OCI-LY1 (cell line): Measurements from ENCODE around the gene HTRA3.

Source experiments
- H2AFZ ChIP-seq: fragments of 200-600 bp; sonication (generic), shearing (Covaris generic); 2 replicates; pipeline ENCODE4 v1.6.0; 2014; ENCODE audit warnings: antibody characterized with exemption, mild to moderate bottlenecking, low read length
- H3F3A ChIP-seq: fragments of 200-600 bp; sonication (generic), shearing (Covaris generic); 2 replicates; pipeline ENCODE4 v1.6.0; 2014; ENCODE audit warnings: mild to moderate bottlenecking, antibody characterized with exemption, low read length, moderate library complexity; ENCODE audit not compliant: insufficient read depth
- H3K27ac ChIP-seq: fragments of 200-600 bp; sonication (generic); 2 replicates; pipeline ENCODE4 v1.5.1; 2014; ENCODE audit warnings: low read length, mixed run types, mild to moderate bottlenecking, low read depth; ENCODE audit not compliant: poor library complexity, severe bottlenecking
- H3K27me3 ChIP-seq: fragments of 200-600 bp; sonication (generic); 2 replicates; pipeline ENCODE4 v1.6.0; 2014; ENCODE audit warnings: antibody characterized with exemption, mild to moderate bottlenecking, low read length, moderate library complexity; ENCODE audit not compliant: insufficient read depth
- H3K36me3 ChIP-seq: fragments of 200-600 bp; sonication (generic); 2 replicates; pipeline ENCODE4 v1.6.1; 2014; ENCODE audit warnings: mild to moderate bottlenecking, antibody characterized with exemption, low read length, moderate library complexity, mixed read lengths; ENCODE audit not compliant: insufficient read depth
- H3K4me1 ChIP-seq: fragments of 200-600 bp; sonication (generic); 2 replicates; pipeline ENCODE4 v1.5.1; 2014; ENCODE audit warnings: mild to moderate bottlenecking, low read length, moderate library complexity; ENCODE audit not compliant: insufficient read depth, severe bottlenecking
- H3K4me2 ChIP-seq: fragments of 200-600 bp; sonication (generic), shearing (Covaris generic); 2 replicates; pipeline ENCODE4 v1.6.1; 2014; ENCODE audit warnings: low read length
- H3K4me3 ChIP-seq: fragments of 200-600 bp; sonication (generic); 2 replicates; pipeline ENCODE4 v1.5.1; 2014; ENCODE audit warnings: low read length, low read depth, mild to moderate bottlenecking, mixed read lengths; ENCODE audit not compliant: poor library complexity, severe bottlenecking
- H3K79me2 ChIP-seq: fragments of 200-600 bp; shearing (Covaris generic); 2 replicates; pipeline ENCODE4 v1.6.1; 2016; ENCODE audit warnings: mixed run types, low read length, mixed read lengths; ENCODE audit not compliant: insufficient read depth
- H3K9ac ChIP-seq: fragments of 200-600 bp; sonication (generic), shearing (Covaris generic); 2 replicates; pipeline ENCODE4 v1.6.1; 2014; ENCODE audit warnings: mild to moderate bottlenecking, low read length, mixed read lengths
- H3K9me2 ChIP-seq: fragments of 200-600 bp; sonication (generic), shearing (Covaris generic); 2 replicates; pipeline ENCODE4 v1.6.1; 2014; ENCODE audit warnings: low read depth, mild to moderate bottlenecking, low read length, mixed read lengths
- H3K9me3 ChIP-seq: fragments of 200-600 bp; shearing (Covaris generic); 2 replicates; pipeline ENCODE4 v1.6.1; 2014; ENCODE audit warnings: low read length, mixed read lengths
- H4K20me1 ChIP-seq: fragments of 200-600 bp; sonication (generic), shearing (Covaris generic); 2 replicates; pipeline ENCODE4 v1.6.0; 2016; ENCODE audit warnings: mild to moderate bottlenecking, low read length; ENCODE audit not compliant: insufficient read depth
- EZH2 ChIP-seq: fragments of 200-600 bp; sonication (generic), shearing (Covaris generic); IDR thresholded peaks from 2 replicates; pipeline ENCODE4 v1.8.0; 2017; ENCODE audit warnings: borderline replicate concordance, mixed run types, mild to moderate bottlenecking, antibody characterized with exemption, low read length, moderate library complexity, mixed read lengths
- TF ChIP-seq, protein P1 (sequence below): fragments of 200-600 bp; sonication (generic), shearing (Covaris generic); IDR thresholded peaks from 2 replicates; pipeline ENCODE4 v1.5.1; 2017; ENCODE audit warnings: mild to moderate bottlenecking, antibody characterized with exemption, low read length, moderate library complexity, mixed read lengths

Gene HTRA3

DNA sequence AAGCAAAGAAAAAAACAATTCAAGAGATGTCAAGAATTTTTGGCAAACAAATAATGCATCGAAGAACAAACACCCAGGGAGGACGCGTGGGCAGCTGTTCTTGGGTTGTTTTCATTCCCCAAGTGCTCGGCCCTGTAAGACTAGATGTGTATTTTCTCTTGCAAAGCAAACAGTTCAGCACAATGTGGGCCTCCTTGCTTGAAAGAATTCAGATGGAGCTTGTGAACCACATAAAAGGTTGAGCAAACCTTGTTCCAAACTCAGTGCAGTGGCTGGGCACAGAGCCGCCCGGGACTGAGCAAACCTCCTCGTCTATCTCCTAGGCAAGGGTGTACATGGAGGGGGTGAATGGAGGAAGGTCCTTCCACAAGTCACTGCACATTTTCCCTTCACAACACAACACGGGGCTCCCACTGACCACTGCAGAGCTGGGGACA is 82.4 kb downstream of the HTRA3 start:
- Histone ChIP-seq H3K4me3 (no peak overlapping the region), H3K27ac (no peak overlapping the region), H3K4me1 (peaks cover 3% of the 10 kb centered on the region), H2AFZ (no peak overlapping the region), H4K20me1 (no peaks in the 10 kb centered on the region), H3F3A (no peaks in the 10 kb centered on the region), H3K9me3 (no peaks in the 10 kb centered on the region), H3K9me2 (no peaks in the 10 kb centered on the region), H3K79me2 (no peaks in the 10 kb centered on the region), H3K36me3 (no peaks in the 10 kb centered on the region; the same call in 1 of the 2 replicates), H3K27me3 (no peaks in the 10 kb centered on the region; the same call in 1 of the 2 replicates), H3K9ac (no peak overlapping the region), H3K4me2 (no peak overlapping the region)
- TF ChIP-seq, protein P1, sequence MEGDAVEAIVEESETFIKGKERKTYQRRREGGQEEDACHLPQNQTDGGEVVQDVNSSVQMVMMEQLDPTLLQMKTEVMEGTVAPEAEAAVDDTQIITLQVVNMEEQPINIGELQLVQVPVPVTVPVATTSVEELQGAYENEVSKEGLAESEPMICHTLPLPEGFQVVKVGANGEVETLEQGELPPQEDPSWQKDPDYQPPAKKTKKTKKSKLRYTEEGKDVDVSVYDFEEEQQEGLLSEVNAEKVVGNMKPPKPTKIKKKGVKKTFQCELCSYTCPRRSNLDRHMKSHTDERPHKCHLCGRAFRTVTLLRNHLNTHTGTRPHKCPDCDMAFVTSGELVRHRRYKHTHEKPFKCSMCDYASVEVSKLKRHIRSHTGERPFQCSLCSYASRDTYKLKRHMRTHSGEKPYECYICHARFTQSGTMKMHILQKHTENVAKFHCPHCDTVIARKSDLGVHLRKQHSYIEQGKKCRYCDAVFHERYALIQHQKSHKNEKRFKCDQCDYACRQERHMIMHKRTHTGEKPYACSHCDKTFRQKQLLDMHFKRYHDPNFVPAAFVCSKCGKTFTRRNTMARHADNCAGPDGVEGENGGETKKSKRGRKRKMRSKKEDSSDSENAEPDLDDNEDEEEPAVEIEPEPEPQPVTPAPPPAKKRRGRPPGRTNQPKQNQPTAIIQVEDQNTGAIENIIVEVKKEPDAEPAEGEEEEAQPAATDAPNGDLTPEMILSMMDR = no peak
- TF ChIP-seq EZH2 = no peak

DNA sequence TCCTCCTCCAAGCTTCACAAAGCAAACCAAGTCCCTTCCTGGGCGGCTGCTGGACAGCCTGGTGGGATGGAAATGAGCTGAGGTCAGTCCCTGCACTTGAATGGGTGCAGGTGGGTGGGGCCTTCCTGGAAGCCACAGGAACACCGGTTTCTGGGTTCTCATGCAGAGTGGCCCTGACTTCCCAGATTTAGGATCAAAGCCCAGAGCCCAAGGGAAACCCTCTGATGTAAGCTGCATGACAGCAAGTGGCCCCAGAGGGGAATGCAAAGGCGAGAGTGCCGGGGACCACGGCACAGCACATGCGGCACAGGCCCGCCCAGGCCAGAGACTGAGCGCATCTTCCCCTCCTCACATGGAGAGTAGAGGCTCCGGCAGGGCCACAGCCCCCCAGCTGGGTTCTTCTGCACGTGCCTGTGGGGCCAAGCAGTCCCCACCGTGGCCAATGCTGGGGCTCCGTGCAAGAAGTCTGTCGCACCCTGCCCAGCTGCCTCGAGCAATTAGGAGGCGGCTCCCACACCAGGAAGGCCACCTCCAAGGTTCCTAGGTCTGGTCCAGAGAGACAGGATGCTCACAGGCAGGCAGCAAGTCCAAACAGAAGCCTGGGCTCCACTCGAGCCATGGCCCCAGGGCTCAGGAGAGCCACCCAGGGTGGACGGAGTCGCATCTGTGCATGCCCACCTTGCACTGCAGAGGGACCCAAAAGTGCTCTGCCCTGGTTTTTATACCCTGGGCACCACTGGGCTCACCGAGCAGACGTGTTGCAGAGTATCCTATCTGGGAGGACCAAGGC is 83.0 kb downstream of the HTRA3 start:
- Histone ChIP-seq H3K36me3 (no peaks in the 10 kb centered on the region; the same call in 1 of the 2 replicates), H3K9me3 (no peaks in the 10 kb centered on the region), H3K27ac (no peak overlapping the region), H3K4me2 (no peak overlapping the region), H3K27me3 (no peaks in the 10 kb centered on the region; the same call in 1 of the 2 replicates), H3K4me1 (peaks cover 3% of the 10 kb centered on the region), H3K9me2 (no peaks in the 10 kb centered on the region), H3K9ac (no peak overlapping the region), H3K4me3 (no peak overlapping the region), H3F3A (no peaks in the 10 kb centered on the region), H2AFZ (no peak overlapping the region), H3K79me2 (no peaks in the 10 kb centered on the region), H4K20me1 (no peaks in the 10 kb centered on the region)
- TF ChIP-seq, protein P1 = no peak
- TF ChIP-seq EZH2 = no peak

DNA sequence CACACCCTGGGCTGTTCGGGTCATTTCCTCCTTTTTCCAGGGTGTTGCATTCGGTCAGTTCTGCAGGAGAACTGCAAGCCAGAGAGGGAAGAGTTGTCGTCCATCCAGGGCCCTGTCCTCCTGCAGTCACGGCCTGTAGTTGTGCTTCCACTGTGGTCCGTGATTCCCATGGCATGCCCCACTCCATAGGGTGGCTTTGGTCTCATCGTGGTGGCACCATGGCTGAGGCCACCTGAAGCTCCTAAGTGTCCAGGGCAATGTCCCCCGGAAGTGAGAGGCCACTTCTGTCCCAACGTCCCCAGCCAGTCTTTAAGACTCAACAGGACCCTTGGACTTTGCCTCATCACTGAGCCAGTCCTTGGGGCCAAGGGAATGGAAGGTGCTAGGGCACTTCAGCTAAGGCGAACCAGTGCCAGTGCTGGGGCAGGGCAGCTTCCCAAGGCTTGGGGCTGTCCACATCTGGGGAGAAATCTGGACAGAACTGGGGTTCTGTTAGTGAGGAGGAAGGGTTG is 83.7 kb downstream of the HTRA3 start:
- no peaks in the 10 kb centered on the region; the same call in 1 of the 2 replicates for H3K27me3 ChIP-seq
- no peaks in the 10 kb centered on the region for H4K20me1 ChIP-seq
- H3K9me2 ChIP-seq = no peaks in the 10 kb centered on the region
- H3K4me1 ChIP-seq = peaks cover 3% of the 10 kb centered on the region
- TF ChIP-seq EZH2 = no peak
- TF ChIP-seq, protein P1 = no peak
- no peak overlapping the region for H3K4me3 ChIP-seq
- no peak overlapping the region for H3K27ac ChIP-seq
- H3F3A ChIP-seq = no peaks in the 10 kb centered on the region
- no peak overlapping the region for H3K9ac ChIP-seq
- no peaks in the 10 kb centered on the region; the same call in 1 of the 2 replicates for H3K36me3 ChIP-seq
- H3K79me2 ChIP-seq = no peaks in the 10 kb centered on the region
- no peak overlapping the region for H2AFZ ChIP-seq
- H3K9me3 ChIP-seq = no peaks in the 10 kb centered on the region
- no peak overlapping the region for H3K4me2 ChIP-seq
